Effector memory CD4-positive, alpha-beta T cell (primary cell): ENCODE measurements around the gene MICALL2.

Source experiments
- DNase-seq, 3 donors: peaks; one replicate each; pipeline ENCODE4 v3.0.0-alpha.2; 2020
- H3K27ac ChIP-seq: 2 replicates; pipeline ENCODE4 v1.7.0; 2013; ENCODE audit warnings: mild to moderate bottlenecking, low read length, moderate library complexity; ENCODE audit not compliant: insufficient read depth, poor library complexity, severe bottlenecking
- H3K27me3 ChIP-seq: replicated peaks from 2 replicates; pipeline ENCODE4 v1.7.0; 2013; ENCODE audit warnings: mild to moderate bottlenecking, low read length; ENCODE audit not compliant: insufficient read depth, control insufficient read depth, poor library complexity, severe bottlenecking
- H3K36me3 ChIP-seq: 2 replicates; pipeline ENCODE4 v1.7.0; 2013; ENCODE audit warnings: mild to moderate bottlenecking, low read length, moderate library complexity; ENCODE audit not compliant: control insufficient read depth, insufficient read depth
- H3K4me1 ChIP-seq: 2 replicates; pipeline ENCODE4 v1.7.0; 2013; ENCODE audit warnings: low read length, mild to moderate bottlenecking; ENCODE audit not compliant: control insufficient read depth, insufficient read depth, poor library complexity, severe bottlenecking
- H3K4me3 ChIP-seq: 2 replicates; pipeline ENCODE4 v1.7.0; 2013; ENCODE audit warnings: low read length, low read depth, mild to moderate bottlenecking; ENCODE audit not compliant: insufficient read depth, poor library complexity, severe bottlenecking
- H3K9me3 ChIP-seq: 2 replicates; pipeline ENCODE4 v1.7.0; 2013; ENCODE audit warnings: mild to moderate bottlenecking, low read length, moderate library complexity; ENCODE audit not compliant: control insufficient read depth

MICALL2 gene

DNA sequence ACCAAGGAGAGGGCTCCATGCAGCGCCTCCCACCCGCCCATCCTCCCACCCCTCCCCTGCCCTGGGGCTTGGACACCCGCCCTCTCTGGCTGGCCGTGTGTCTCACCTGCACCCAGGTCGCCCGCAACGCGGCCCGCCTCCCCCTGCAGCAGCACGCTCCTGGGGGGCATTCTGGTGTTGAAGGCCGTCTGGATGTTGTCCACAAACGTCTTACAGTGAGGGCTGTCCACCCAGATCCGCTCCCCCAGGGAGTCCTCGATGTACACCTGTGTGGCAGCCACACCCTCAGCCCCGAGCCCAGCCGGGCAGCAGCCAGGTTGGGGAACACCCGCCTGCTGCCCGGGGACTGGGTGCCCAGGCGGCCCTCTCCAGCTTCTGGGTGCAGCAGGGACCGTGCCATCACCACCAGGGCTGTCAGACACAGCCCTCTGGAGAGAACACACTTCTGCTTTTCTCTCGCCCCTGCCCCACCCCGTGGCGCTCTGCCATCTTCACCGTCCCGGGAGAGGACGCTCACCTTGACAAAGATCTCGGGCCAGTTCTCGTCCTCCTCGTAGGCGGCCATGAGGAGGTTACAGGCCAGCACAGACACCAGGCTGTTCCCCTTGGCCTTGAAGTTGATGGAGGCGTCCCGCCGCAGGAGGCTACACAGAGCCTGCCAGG lies 40.2 kb upstream of the MICALL2 start:
- H3K4me1 ChIP-seq = peaks cover 12% of the 10 kb centered on the region
- H3K27me3 ChIP-seq = no peaks in the 10 kb centered on the region
- no peak overlapping the region for H3K4me3 ChIP-seq
- DNase-seq = no peak
- H3K27ac ChIP-seq = no peak overlapping the region
- peaks cover 60% of the 10 kb centered on the region for H3K36me3 ChIP-seq
- H3K9me3 ChIP-seq = no peaks in the 10 kb centered on the region

DNA sequence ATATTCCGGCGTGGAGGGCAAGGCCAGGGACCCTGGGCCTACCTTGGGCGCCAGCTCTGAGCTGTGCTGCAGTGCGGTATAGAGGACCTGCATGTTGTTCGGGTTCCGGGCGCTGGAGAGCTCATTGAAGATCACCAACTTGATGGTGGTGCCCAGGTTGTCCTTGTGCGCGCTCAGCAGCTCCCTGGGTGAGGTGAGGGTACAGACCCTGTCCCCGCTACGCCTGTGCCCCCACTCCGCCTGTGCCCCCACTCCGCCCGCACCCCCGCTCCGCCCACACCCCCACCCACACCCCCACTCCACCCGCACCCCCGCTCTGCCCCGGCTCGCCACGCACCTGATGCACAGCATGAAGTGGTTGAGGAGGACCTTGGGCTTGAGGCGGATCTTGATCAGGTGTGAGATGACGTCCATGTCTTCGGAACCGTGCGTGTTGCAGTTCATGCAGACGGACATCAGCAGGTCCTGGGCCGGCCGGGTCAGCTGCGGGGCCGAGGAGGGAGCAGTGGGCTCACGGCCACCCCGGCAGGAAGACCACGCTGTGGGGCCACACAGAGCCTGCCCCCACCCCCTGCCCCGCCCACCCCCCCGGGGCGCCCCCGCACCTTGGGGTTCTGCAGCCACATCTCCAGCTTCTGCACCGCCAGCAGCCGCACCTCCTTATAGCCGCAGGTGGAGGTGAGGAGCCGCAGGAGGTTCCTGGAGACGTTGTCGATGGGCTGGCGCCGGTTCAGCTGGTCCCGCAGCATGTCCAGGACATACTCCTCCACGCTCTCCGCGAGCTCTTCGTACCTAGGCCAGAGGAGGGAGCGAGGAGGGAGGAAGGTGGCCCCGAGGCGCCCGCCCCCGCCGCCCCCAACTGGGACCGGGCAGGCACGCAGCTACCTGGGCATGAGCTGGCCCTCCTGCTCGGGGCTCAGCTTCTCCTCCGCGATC lies 39.4 kb upstream of the MICALL2 start:
- Histone ChIP-seq H3K27ac (no peak overlapping the region), H3K36me3 (peaks cover 69% of the 10 kb centered on the region), H3K9me3 (no peaks in the 10 kb centered on the region), H3K27me3 (no peaks in the 10 kb centered on the region), H3K4me1 (peaks cover 12% of the 10 kb centered on the region), H3K4me3 (no peak overlapping the region)
- DNase-seq = no peak

DNA sequence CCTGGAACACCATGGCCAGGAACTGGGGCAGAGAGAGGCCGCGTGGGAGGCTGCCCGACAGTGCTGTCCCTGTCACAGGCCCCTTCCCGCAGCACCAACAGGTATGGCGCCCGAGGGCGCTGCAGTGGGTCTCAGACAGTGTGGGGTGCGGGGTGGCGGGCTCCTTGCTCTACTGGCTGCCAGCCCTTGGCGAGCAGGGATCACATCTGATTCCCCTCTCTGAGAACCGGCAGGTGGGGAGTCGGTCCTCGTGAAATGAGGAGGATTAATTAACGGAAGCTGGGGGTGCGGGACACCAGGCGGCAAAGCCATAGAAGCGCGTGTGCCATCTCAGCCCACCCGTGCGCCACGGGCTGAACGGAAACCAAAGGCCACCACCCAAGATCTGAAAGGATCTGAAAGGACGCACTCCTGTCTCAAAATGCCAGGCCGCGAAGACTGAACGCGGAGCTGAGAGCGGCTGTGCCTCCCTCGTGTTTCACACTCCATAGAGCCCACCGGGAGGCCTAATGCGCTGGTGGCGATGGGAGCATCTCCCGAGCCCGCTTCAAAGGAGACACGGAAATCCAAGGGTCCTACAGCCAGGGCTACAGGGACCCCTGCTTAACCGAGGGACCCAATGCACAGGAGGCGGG lies 38.1 kb upstream of the MICALL2 start:
- Histone ChIP-seq H3K27ac (no peak overlapping the region), H3K36me3 (peaks cover 71% of the 10 kb centered on the region), H3K4me1 (peaks cover under 1% of the 10 kb centered on the region), H3K27me3 (no peaks in the 10 kb centered on the region), H3K4me3 (no peak overlapping the region), H3K9me3 (no peaks in the 10 kb centered on the region)
- no peak for DNase-seq

DNA sequence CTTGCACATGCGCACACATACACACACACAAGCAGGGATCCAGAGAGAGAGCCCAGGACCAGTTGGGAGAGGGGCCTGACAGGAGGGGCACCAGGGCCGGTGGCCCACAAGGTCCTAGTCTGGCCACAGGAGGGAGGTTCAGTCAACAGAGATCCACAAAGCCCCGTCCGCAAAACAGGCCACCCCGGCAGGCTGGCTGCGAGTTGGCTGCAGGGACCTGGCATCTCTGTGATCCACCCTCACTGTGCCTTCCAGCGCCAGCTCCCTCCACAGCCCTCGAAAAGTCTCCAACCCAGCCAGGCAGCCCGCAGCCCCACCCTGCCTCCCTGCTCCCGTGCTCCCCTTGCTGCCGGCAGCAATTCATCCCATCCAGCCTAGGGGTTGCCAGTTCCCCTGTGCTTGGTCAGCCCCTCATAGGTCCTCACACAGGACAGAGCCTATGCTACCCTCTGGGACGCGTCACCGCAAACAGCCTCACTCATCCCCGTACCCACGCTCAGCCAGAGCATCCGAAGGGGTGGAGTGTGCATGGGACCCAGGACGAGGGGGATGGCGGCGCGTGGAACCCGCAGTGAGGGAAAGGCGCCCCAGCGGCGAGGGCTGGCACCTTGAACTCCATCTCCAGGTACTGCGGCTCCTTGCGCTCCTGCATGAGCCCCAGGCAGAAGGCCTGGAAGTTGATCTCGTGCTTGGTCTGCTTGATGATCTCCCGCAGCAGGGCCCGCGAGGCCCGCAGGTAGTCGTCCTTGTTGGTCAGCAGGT lies 37.4 kb upstream of the MICALL2 start:
- no peak for DNase-seq
- no peaks in the 10 kb centered on the region for H3K4me1 ChIP-seq
- H3K27me3 ChIP-seq = no peaks in the 10 kb centered on the region
- no peak overlapping the region for H3K4me3 ChIP-seq
- H3K27ac ChIP-seq = no peak overlapping the region
- no peaks in the 10 kb centered on the region for H3K9me3 ChIP-seq
- peaks cover 75% of the 10 kb centered on the region for H3K36me3 ChIP-seq

DNA sequence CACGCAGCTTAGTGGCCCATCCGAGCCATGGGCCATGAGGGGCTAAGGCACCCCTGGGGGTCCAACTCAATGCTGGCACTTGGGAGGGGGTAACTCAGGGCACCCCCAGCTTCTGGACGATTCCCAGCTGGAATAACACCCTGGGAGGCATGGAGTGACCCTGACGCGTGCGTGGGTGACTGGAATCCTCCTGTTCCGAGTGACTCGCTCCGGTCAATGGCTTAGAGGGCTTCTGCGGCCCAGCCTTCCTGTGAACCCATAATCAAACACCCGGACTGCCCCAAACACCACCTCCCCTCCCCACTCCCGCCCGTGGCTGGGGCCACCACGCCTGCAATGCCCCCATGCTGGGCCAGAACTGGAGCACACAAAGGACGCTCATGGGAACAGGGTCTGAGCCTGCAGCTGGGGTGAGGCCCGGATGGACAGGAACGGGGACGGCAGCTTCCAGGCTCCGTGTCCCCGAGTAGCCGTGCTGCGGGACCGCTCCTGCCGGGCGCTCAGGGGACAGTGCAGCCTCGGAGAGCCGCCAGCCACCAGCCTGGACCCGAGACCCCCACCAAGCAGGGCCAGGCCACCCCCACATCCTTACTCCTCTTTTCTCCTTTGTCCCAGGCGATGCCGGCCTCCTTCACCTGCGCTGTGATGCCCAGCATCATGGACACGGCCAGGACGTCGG lies 36.4 kb upstream of the MICALL2 start:
- no peaks in the 10 kb centered on the region for H3K4me1 ChIP-seq
- H3K36me3 ChIP-seq = peaks cover 76% of the 10 kb centered on the region
- no peaks in the 10 kb centered on the region for H3K9me3 ChIP-seq
- H3K4me3 ChIP-seq = no peak overlapping the region
- no peak for DNase-seq
- H3K27me3 ChIP-seq = no peaks in the 10 kb centered on the region
- no peak overlapping the region for H3K27ac ChIP-seq

DNA sequence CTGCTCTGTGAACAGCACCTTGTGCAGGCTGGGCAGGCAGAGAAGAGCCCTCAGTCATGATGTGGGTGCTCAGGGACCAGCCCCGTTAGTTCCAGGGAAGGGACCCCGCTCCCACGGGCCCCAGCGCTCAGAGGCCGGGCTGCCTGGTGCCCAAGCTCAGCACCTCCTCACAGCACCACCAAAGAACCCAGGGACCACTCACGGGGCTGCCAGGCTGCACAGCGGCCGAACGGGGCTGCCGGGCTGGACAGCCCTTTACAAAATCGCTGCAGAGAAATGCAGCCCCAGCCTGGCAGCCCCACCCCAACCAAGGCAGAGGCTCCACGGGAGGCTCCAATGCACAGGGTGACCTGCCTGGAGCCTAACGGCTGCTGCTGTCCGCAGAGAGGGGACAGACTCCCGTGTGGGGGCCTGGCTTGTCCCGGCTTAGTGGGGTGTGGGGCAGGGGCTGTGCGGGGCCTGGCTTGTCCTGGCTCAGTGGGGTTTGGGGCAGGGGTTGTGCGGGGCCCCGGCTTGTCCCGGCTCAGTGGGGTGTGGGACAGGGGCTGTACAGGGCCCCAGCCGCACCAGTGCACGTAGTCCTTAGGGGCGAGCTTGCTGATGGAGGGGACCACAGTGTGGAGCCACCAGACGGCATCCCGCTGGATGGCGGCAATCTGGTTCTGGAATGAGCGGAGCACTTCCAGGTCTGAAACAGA lies 35.7 kb upstream of the MICALL2 start:
- Histone ChIP-seq H3K36me3 (peaks cover 74% of the 10 kb centered on the region), H3K4me1 (no peaks in the 10 kb centered on the region), H3K9me3 (no peaks in the 10 kb centered on the region), H3K4me3 (no peak overlapping the region), H3K27ac (no peak overlapping the region), H3K27me3 (no peaks in the 10 kb centered on the region)
- DNase-seq = no peak

DNA sequence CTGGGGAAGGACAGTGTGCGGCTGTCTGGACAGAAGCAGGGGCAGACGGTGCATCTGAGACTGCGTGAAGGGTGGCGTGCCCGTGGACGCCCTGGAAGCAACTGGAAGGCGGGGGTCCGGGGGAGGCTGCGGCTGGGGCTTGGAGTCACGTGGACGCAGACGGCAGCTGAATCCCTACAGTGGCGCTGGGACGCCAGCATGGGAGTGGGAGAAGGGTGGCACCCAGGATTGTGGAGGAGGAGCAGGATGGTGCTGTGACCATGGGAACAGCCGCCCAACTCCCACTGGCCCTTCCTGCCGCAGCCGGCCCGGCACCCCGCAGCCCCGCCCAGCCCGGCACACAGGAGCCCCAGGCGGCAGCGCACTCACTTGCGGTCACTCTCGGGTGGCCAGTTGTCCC lies 35.2 kb upstream of the MICALL2 start:
- DNase-seq = no peak
- Histone ChIP-seq H3K4me3 (no peak overlapping the region), H3K27me3 (no peaks in the 10 kb centered on the region), H3K9me3 (no peaks in the 10 kb centered on the region), H3K4me1 (no peaks in the 10 kb centered on the region), H3K27ac (no peak overlapping the region), H3K36me3 (peaks cover 74% of the 10 kb centered on the region)

DNA sequence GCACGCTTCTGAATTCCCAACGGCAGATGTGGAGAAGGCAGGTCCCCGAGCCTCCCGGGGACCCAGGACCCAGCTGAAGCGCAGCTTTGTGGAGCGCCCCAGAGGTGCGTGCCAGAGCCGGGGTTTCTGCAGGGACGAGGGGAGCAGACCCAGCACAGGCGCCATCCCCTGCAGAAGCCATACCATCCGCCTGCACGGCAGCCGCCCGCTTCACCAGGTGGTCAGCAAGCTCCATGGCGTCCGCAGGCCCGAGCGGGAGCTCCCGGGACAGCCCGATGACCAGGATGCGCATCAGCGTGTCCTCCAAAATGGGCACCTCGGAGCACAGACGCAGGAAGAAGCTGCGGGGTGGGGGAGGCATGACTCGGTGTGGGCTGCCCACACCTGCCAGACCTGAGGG lies 34.3 kb upstream of the MICALL2 start:
- H3K36me3 ChIP-seq = peaks cover 77% of the 10 kb centered on the region

DNA sequence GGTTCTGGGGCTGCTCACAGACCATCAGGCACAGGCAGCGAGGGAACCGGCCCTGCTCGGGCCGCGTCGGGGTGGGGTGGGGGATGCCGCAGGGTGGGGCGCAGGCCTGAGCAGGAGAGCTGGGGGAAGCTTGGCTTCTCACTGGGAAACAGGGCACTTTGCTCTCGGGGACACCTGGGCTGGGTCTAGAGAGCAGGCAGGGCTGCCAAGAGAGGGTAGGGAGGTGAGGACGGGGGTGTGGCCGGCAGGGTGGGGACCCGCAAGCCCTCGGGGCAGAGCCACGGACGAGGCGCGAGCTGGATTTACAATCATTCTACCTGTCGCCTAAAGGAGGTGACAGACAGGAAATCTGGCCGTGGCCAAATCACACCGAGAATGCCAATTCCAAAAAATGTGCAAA lies 33.9 kb upstream of the MICALL2 start:
- peaks cover 79% of the 10 kb centered on the region for H3K36me3 ChIP-seq
- H3K27ac ChIP-seq = no peak overlapping the region
- no peak overlapping the region for H3K4me3 ChIP-seq
- no peaks in the 10 kb centered on the region for H3K9me3 ChIP-seq
- DNase-seq = no peak
- H3K27me3 ChIP-seq = no peaks in the 10 kb centered on the region
- H3K4me1 ChIP-seq = no peaks in the 10 kb centered on the region

More for the DNA sequence above, 34.3 kb upstream of the MICALL2 start:
- no peaks in the 10 kb centered on the region for H3K4me1 ChIP-seq
- DNase-seq = no peak
- no peak overlapping the region for H3K4me3 ChIP-seq
- no peak overlapping the region for H3K27ac ChIP-seq
- H3K27me3 ChIP-seq = no peaks in the 10 kb centered on the region
- H3K9me3 ChIP-seq = no peaks in the 10 kb centered on the region
